ENCODE results near the gene ROPN1L. TPM values are rescaled to one million over a fixed set of nuclear protein-coding genes. Genes with fewer than 3 reads are reported as not detected.

ROPN1L gene
- total and polyA plus RNA-seq, 2 of the 13 experiments (the other 11 are each of a cell fraction or from before 2014, with no cell fraction given) = not detected

DNA sequence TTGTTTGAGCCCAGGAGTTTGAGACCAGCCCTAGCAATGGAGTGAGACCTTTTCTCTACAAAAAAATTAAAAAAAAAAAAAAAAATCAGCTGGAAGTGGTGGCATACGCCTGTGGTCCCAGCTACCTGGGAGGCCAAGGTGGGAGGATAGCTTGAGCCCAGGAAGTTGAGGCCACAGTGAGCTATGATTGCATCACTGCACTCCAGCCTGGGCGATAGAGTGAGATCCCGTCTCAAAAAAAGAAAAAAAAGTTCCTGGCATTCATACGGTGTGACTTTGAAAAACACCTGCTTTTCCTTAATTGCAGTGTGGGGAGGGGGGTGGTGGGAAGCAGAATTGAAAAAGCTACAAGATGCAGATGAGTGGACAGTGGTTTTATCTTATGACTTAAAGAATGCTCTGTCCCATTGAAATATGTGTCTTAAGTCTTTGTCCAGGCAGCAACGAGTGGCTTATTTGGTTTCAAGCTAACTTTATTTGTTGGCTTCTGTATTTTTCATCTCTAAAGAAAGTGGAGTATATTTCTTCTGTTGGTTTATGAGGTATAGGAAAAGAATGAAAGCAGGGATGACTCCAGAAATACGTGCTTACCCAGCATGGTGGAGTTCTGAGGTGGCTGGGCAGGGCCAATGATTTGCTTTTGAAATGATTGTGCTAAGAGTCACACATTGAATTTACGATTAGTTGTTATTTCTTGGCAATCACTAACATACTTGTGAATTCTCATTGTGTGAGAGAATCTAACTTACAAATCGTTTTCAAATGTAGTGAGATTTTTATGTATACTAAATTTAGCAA, 27.8 kb downstream of the ROPN1L start:
- DNase-seq (ENCODE audit: low spot score) (no peak), ATAC-seq (no peak), FAIRE-seq (no peak)
- no peak overlapping the region for H2AFZ ChIP-seq (ENCODE audit: low read length)
- peaks cover 1 to 54% of the 10 kb centered on the region in 2 experiments; a peak in 2 of 5 replicates for H3K27me3 ChIP-seq (ENCODE audit: control insufficient read depth in 1 of 2, insufficient read depth in 2 of 2, low read length in 2 of 2)
- BruUV-seq (replicated peaks) = no TSS peak
- H3K4me1 ChIP-seq (ENCODE audit: insufficient read depth, low read length) = peaks cover 10% of the 10 kb centered on the region
- H3K4me3 ChIP-seq (replicated peaks in 1 of 3; ENCODE audit: insufficient read depth in 1 of 3, low read depth in 2 of 3, low read length in 3 of 3) = no peak overlapping the region
- no peak overlapping the region for H3K27ac ChIP-seq (ENCODE audit: extremely low read length, insufficient read depth, low read length)
- in situ Hi-C loops (cut with HindIII; ENCODE audit: extremely low pct_ligation_motif_present, low pct_unique_long_range_greater_than_20kb) = no loop called here
- H3K79me2 ChIP-seq (ENCODE audit: insufficient read depth, low read length) = no peaks in the 10 kb centered on the region
- no peaks in the 10 kb centered on the region for H3K9me3 ChIP-seq (ENCODE audit: low read length)
- TF ChIP-seq CEBPB (IDR thresholded peaks at IDR 0.05; ENCODE audit: borderline replicate concordance, low read depth, low read length) (peak; percentile 8; the same call in 1 of the 2 replicates), FLYWCH1 (CRISPR knock-in tag; IDR thresholded peaks at IDR 0.05) (no peak)
- no peak overlapping the region for H3K9ac ChIP-seq (ENCODE audit: insufficient read depth, low read depth, low read length)
- POLR2A ChIA-PET = no interaction called here
- no peaks in the 10 kb centered on the region for H3K36me3 ChIP-seq (replicated peaks in 1 of 2; ENCODE audit: control insufficient read depth in 1 of 2, insufficient read depth in 2 of 2, low read length in 2 of 2)
- no peaks in the 10 kb centered on the region for H4K20me1 ChIP-seq (ENCODE audit: insufficient read depth, low read length)
- CTCF ChIA-PET (ENCODE audit: low intra/inter-chr PET ratio, low total read pairs) = no interaction called here
- intact Hi-C loops (cut with micrococcal nuclease; ENCODE audit: unreplicated experiment) = no loop called here
- 43% methylated on average over 8 of the region's 8 CpGs for WGBS (ENCODE audit: low lambda C conversion rate)
- H3K4me2 ChIP-seq (ENCODE audit: low read depth, low read length) = no peak overlapping the region

DNA sequence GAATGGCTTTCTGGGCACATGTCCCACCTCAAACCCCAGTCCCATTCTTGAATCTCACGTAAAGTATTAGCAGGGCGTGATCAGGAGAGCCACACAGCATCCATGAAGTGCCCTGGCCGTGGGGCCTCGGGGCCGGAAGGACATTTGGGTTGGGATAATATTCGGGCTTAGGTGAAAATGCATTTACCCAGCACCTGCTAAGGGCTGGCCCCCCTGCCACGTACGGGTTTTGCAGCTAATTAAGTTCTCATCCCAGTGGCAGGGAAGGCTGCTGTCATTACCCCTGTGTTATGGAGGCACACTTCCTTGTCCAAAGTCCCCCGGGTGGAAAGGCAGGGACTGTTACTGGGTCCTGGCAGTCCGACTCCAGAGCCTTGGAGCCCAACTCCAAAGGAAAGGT, 29.0 kb downstream of the ROPN1L start:
- Histone ChIP-seq H2AFZ (ENCODE audit: low read length) (no peak overlapping the region), H3K36me3 (replicated peaks in 1 of 2; ENCODE audit: control insufficient read depth in 1 of 2, insufficient read depth in 2 of 2, low read length in 2 of 2) (no peaks in the 10 kb centered on the region), H3K9ac (ENCODE audit: insufficient read depth, low read depth, low read length) (no peak overlapping the region), H3K4me3 (replicated peaks in 1 of 3; ENCODE audit: insufficient read depth in 1 of 3, low read depth in 2 of 3, low read length in 3 of 3) (no peak overlapping the region), H3K27me3 (ENCODE audit: control insufficient read depth in 1 of 2, insufficient read depth in 2 of 2, low read length in 2 of 2) (peaks cover 1 to 54% of the 10 kb centered on the region in 2 experiments; a peak in 2 of 5 replicates), H4K20me1 (ENCODE audit: insufficient read depth, low read length) (no peaks in the 10 kb centered on the region), H3K79me2 (ENCODE audit: insufficient read depth, low read length) (no peaks in the 10 kb centered on the region), H3K27ac (ENCODE audit: extremely low read length, insufficient read depth, low read length) (no peak overlapping the region), H3K4me2 (ENCODE audit: low read depth, low read length) (no peak overlapping the region), H3K9me3 (ENCODE audit: low read length) (no peaks in the 10 kb centered on the region), H3K4me1 (ENCODE audit: insufficient read depth, low read length) (peaks cover 10% of the 10 kb centered on the region)
- intact Hi-C loops (cut with micrococcal nuclease; ENCODE audit: unreplicated experiment) (no loop called here), in situ Hi-C loops (cut with HindIII; ENCODE audit: extremely low pct_ligation_motif_present, low pct_unique_long_range_greater_than_20kb) (no loop called here)
- no TSS peak for BruUV-seq (replicated peaks)
- WGBS (ENCODE audit: low lambda C conversion rate) = 36% methylated on average over 4 of the region's 10 CpGs
- ATAC-seq (no peak), FAIRE-seq (no peak), DNase-seq (ENCODE audit: low spot score) (no peak)
- TF ChIP-seq POLR2A (IDR thresholded peaks at IDR 0.05; ENCODE audit: insufficient read depth in 1 of 2, low read depth in 2 of 2, low read length in 2 of 2) (no peak), ZNF773 (CRISPR knock-in tag; IDR thresholded peaks at IDR 0.05; ENCODE audit: borderline replicate concordance) (no peak), EED (CRISPR knock-in tag; IDR thresholded peaks at IDR 0.05) (no peak), ZFP36L1 (CRISPR knock-in tag; IDR thresholded peaks at IDR 0.05) (no peak), ZNF121 (CRISPR knock-in tag; IDR thresholded peaks at IDR 0.05) (no peak), WIZ (CRISPR knock-in tag; IDR thresholded peaks at IDR 0.05) (no peak)
- TF ChIP-seq, protein P1, sequence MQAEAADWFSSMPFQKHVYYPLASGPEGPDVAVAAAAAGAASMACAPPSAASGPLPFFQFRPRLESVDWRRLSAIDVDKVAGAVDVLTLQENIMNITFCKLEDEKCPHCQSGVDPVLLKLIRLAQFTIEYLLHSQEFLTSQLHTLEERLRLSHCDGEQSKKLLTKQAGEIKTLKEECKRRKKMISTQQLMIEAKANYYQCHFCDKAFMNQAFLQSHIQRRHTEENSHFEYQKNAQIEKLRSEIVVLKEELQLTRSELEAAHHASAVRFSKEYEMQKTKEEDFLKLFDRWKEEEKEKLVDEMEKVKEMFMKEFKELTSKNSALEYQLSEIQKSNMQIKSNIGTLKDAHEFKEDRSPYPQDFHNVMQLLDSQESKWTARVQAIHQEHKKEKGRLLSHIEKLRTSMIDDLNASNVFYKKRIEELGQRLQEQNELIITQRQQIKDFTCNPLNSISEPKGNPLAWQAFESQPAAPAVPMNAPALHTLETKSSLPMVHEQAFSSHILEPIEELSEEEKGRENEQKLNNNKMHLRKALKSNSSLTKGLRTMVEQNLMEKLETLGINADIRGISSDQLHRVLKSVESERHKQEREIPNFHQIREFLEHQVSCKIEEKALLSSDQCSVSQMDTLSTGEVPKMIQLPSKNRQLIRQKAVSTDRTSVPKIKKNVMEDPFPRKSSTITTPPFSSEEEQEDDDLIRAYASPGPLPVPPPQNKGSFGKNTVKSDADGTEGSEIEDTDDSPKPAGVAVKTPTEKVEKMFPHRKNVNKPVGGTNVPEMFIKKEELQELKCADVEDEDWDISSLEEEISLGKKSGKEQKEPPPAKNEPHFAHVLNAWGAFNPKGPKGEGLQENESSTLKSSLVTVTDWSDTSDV (CRISPR knock-in tag; IDR thresholded peaks at IDR 0.05) = no peak
- TF ChIP-seq, protein P2, sequence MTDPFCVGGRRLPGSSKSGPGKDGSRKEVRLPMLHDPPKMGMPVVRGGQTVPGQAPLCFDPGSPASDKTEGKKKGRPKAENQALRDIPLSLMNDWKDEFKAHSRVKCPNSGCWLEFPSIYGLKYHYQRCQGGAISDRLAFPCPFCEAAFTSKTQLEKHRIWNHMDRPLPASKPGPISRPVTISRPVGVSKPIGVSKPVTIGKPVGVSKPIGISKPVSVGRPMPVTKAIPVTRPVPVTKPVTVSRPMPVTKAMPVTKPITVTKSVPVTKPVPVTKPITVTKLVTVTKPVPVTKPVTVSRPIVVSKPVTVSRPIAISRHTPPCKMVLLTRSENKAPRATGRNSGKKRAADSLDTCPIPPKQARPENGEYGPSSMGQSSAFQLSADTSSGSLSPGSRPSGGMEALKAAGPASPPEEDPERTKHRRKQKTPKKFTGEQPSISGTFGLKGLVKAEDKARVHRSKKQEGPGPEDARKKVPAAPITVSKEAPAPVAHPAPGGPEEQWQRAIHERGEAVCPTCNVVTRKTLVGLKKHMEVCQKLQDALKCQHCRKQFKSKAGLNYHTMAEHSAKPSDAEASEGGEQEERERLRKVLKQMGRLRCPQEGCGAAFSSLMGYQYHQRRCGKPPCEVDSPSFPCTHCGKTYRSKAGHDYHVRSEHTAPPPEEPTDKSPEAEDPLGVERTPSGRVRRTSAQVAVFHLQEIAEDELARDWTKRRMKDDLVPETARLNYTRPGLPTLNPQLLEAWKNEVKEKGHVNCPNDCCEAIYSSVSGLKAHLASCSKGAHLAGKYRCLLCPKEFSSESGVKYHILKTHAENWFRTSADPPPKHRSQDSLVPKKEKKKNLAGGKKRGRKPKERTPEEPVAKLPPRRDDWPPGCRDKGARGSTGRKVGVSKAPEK (CRISPR knock-in tag; IDR thresholded peaks at IDR 0.05; ENCODE audit: borderline replicate concordance) = no peak
- POLR2A ChIA-PET = no interaction called here
- CTCF ChIA-PET (ENCODE audit: low intra/inter-chr PET ratio, low total read pairs) = no interaction called here
